ENCODE results near the gene SLC12A3. TPM values are rescaled to one million over a fixed set of nuclear protein-coding genes. Genes with fewer than 3 reads are reported as not detected.
"Not testable (repeated sequence)": the region's sequence is repeated elsewhere in the genome, so short reads cannot be mapped to it uniquely, and the experiment has no call there.

SLC12A3 gene
- total and polyA plus RNA-seq, 2 donors (not counting 1 experiment from before 2014, with no cell fraction given): not detected

GRCh38 chr16:56933828-56934598 lies 69.0 kb downstream of the SLC12A3 start:
- no peak overlapping the region for H2AFZ ChIP-seq (ENCODE audit: low read length)
- TF ChIP-seq, protein P1, sequence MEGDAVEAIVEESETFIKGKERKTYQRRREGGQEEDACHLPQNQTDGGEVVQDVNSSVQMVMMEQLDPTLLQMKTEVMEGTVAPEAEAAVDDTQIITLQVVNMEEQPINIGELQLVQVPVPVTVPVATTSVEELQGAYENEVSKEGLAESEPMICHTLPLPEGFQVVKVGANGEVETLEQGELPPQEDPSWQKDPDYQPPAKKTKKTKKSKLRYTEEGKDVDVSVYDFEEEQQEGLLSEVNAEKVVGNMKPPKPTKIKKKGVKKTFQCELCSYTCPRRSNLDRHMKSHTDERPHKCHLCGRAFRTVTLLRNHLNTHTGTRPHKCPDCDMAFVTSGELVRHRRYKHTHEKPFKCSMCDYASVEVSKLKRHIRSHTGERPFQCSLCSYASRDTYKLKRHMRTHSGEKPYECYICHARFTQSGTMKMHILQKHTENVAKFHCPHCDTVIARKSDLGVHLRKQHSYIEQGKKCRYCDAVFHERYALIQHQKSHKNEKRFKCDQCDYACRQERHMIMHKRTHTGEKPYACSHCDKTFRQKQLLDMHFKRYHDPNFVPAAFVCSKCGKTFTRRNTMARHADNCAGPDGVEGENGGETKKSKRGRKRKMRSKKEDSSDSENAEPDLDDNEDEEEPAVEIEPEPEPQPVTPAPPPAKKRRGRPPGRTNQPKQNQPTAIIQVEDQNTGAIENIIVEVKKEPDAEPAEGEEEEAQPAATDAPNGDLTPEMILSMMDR (conservative IDR thresholded peaks at IDR 0.05 in 1 of 2, IDR thresholded peaks at IDR 0.05 in 1 of 2; ENCODE audit: low read depth in 1 of 2, low read length in 2 of 2): no peak
- TF ChIP-seq EZH2 (IDR thresholded peaks at IDR 0.05; ENCODE audit: low read length, missing control alignments): no peak
- peak overlapping the region; percentile 80 to 100 (median 94) for H3K4me3 ChIP-seq (replicated peaks in 1 of 4; ENCODE audit: control extremely low read depth in 1 of 4, insufficient read depth in 1 of 4, low read depth in 3 of 4, low read length in 4 of 4)
- H3K27ac ChIP-seq (ENCODE audit: insufficient read depth, low read length): no peak overlapping the region
- DNase-seq (ENCODE audit: low read depth in 2 of 2): no peak
- no peaks in the 10 kb centered on the region for H3K9me3 ChIP-seq (ENCODE audit: control insufficient read depth, insufficient read depth, low read depth, low read length)
- H3K4me1 ChIP-seq (ENCODE audit: control insufficient read depth, extremely low read depth, insufficient read depth, low read length): peaks cover 3% of the 10 kb centered on the region
- peaks cover 47% of the 10 kb centered on the region for H3K79me2 ChIP-seq (ENCODE audit: control insufficient read depth, insufficient read depth, low read length)
- peak overlapping the region; percentile 7 for H3K9ac ChIP-seq (ENCODE audit: insufficient read depth, low read length)
- peaks cover 10% of the 10 kb centered on the region for H3K36me3 ChIP-seq (ENCODE audit: control insufficient read depth, insufficient read depth, low read length)
- peak overlapping the region; percentile 81 for H3K4me2 ChIP-seq (ENCODE audit: extremely low read depth, insufficient read depth, low read length)
- peaks cover 4% of the 10 kb centered on the region for H4K20me1 ChIP-seq (ENCODE audit: control insufficient read depth, extremely low read depth, insufficient read depth, low read length)
- no peaks in the 10 kb centered on the region for H3K27me3 ChIP-seq (ENCODE audit: control insufficient read depth, insufficient read depth, low read length)

DNA sequence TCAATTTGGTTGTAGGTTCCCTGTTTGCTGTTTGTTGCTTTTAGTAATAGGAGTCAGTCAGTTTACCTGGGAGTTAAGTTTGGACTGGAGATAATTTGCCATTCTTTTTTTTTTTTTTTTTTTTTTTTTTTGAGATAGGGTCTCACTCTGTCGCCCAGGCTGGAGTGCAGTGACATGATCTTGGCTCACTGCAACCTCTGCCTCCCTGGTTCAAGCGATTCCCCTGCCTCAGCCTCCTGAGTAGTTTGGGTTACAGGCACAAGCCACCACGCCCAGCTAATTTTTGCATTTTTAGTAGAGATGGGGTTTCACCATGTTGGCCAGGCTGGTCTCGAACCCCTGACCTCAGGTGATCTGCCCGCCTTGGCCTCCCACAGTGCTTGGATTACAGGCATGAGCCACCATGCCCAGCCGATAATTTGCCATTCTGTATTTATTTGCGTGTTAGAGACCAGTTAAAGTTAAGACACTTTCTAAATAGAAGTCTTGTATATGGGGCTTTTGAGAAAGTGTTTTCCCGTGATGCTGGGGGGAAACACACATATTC lies 69.7 kb downstream of the SLC12A3 start:
- not testable (repeated sequence) for H4K20me1 ChIP-seq (ENCODE audit: control insufficient read depth, extremely low read depth, insufficient read depth, low read length); H3K27me3 ChIP-seq (ENCODE audit: control insufficient read depth, insufficient read depth, low read length); H3K9me3 ChIP-seq (ENCODE audit: control insufficient read depth, insufficient read depth, low read depth, low read length); DNase-seq (ENCODE audit: low read depth in 2 of 2); H3K27ac ChIP-seq (ENCODE audit: insufficient read depth, low read length); H2AFZ ChIP-seq (ENCODE audit: low read length); H3K9ac ChIP-seq (ENCODE audit: insufficient read depth, low read length); H3K4me1 ChIP-seq (ENCODE audit: control insufficient read depth, extremely low read depth, insufficient read depth, low read length)
- H3K79me2 ChIP-seq (ENCODE audit: control insufficient read depth, insufficient read depth, low read length): peaks cover 50% of the 10 kb centered on the region
- H3K4me3 ChIP-seq (replicated peaks in 1 of 4; ENCODE audit: control extremely low read depth in 1 of 4, insufficient read depth in 1 of 4, low read depth in 3 of 4, low read length in 4 of 4): peak overlapping the region; percentile 80 to 100 (median 94)
- H3K36me3 ChIP-seq (ENCODE audit: control insufficient read depth, insufficient read depth, low read length): peaks cover 14% of the 10 kb centered on the region
- peak overlapping the region; percentile 81 for H3K4me2 ChIP-seq (ENCODE audit: extremely low read depth, insufficient read depth, low read length)

GRCh38 chr16:56935201-56935600 lies 70.2 kb downstream of the SLC12A3 start:
- H3K27ac ChIP-seq (ENCODE audit: insufficient read depth, low read length): no peak overlapping the region
- no peaks in the 10 kb centered on the region for H3K9me3 ChIP-seq (ENCODE audit: control insufficient read depth, insufficient read depth, low read depth, low read length)
- H3K4me3 ChIP-seq (replicated peaks in 1 of 4; ENCODE audit: control extremely low read depth in 1 of 4, insufficient read depth in 1 of 4, low read depth in 3 of 4, low read length in 4 of 4): peak overlapping the region; percentile 2 to 100 (median 66)
- H2AFZ ChIP-seq (ENCODE audit: low read length): no peak overlapping the region
- no peak for DNase-seq (ENCODE audit: low read depth in 2 of 2)
- no peak overlapping the region for H3K9ac ChIP-seq (ENCODE audit: insufficient read depth, low read length)
- no peaks in the 10 kb centered on the region for H3K27me3 ChIP-seq (ENCODE audit: control insufficient read depth, insufficient read depth, low read length)
- H3K4me1 ChIP-seq (ENCODE audit: control insufficient read depth, extremely low read depth, insufficient read depth, low read length): peaks cover 3% of the 10 kb centered on the region
- TF ChIP-seq EZH2 (IDR thresholded peaks at IDR 0.05; ENCODE audit: low read length, missing control alignments): no peak
- TF ChIP-seq, protein P1 (conservative IDR thresholded peaks at IDR 0.05 in 1 of 2, IDR thresholded peaks at IDR 0.05 in 1 of 2; ENCODE audit: low read depth in 1 of 2, low read length in 2 of 2): no peak
- H3K36me3 ChIP-seq (ENCODE audit: control insufficient read depth, insufficient read depth, low read length): peaks cover 19% of the 10 kb centered on the region
- peaks cover 50% of the 10 kb centered on the region for H3K79me2 ChIP-seq (ENCODE audit: control insufficient read depth, insufficient read depth, low read length)
- peak overlapping the region; percentile 9 for H3K4me2 ChIP-seq (ENCODE audit: extremely low read depth, insufficient read depth, low read length)
- peaks cover 4% of the 10 kb centered on the region for H4K20me1 ChIP-seq (ENCODE audit: control insufficient read depth, extremely low read depth, insufficient read depth, low read length)

Measured in fibroblast of lung (primary cell).